ENCODE data around the gene PTPRF.

- no peak for TF ChIP-seq POLR2A (IDR thresholded peaks at IDR 0.05)
- TF ChIP-seq, protein P1, sequence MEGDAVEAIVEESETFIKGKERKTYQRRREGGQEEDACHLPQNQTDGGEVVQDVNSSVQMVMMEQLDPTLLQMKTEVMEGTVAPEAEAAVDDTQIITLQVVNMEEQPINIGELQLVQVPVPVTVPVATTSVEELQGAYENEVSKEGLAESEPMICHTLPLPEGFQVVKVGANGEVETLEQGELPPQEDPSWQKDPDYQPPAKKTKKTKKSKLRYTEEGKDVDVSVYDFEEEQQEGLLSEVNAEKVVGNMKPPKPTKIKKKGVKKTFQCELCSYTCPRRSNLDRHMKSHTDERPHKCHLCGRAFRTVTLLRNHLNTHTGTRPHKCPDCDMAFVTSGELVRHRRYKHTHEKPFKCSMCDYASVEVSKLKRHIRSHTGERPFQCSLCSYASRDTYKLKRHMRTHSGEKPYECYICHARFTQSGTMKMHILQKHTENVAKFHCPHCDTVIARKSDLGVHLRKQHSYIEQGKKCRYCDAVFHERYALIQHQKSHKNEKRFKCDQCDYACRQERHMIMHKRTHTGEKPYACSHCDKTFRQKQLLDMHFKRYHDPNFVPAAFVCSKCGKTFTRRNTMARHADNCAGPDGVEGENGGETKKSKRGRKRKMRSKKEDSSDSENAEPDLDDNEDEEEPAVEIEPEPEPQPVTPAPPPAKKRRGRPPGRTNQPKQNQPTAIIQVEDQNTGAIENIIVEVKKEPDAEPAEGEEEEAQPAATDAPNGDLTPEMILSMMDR (IDR thresholded peaks at IDR 0.05), result no peak
- TF ChIP-seq EP300 (IDR thresholded peaks at IDR 0.05), result no peak
Observed at GRCh38 chr1:43645461-43645860, 114.8 kb downstream of the PTPRF start.

Measured in ovary (tissue), 3 donors.